DMS 273 (cell line): ENCODE data around the gene ABL1.
"Not testable (repeated sequence)": the region's sequence is repeated elsewhere in the genome, so short reads cannot be mapped to it uniquely, and the experiment has no call there.

Experiments used
- DNase-seq: peaks from one replicate; lab custom pipeline; 2025; ENCODE audit not compliant: unreplicated experiment; lab: John Stamatoyannopoulos, UW

ABL1 gene

DNA sequence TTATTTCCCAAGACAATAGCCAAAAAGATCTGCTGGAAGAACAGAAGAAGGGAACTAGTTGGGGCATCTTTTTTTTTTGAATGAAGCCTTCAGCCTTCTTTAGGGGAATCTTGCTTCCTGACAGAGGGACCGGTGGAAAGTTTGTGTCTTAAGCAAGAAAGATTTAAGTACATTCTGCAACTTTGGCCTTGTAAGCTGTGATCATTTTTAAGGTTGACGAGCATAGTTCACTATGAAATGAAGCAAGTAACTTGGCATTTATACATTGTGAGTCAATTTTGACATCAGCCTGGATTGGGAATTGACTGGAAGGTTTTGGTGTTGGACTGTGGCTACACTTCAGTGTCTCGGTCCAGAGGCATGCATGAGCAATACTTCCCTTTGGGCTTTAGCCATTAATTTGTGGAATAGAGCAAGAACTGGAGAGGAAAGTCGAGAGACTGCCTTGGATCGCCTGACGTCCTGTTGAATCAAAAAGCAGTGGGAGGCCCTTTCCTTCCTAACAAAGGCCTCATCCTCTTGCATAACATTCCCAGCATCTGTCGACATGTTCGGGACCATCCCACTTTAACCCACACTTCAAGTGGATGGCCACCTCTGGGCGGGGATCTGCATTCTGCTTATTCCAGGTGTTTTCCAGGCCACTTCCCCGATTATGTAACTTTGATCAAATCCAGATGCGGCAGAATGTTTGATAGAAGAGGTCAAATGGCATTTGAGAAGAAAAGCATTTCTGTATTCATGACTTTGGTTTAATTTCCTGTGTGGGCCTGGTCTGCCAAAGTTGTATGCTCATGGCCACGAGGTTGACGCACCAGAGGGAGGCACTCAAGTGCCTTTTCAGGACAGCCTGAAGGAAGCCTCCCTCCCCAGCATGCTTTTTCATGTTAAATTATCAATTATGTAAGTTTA lies 12.5 kb downstream of the ABL1 start:
- DNase-seq: peak; percentile 38

- not testable (repeated sequence) for DNase-seq
These were observed 13.5 kb downstream of the ABL1 start for GRCh38 chr9:130848514-130848913.

DNA sequence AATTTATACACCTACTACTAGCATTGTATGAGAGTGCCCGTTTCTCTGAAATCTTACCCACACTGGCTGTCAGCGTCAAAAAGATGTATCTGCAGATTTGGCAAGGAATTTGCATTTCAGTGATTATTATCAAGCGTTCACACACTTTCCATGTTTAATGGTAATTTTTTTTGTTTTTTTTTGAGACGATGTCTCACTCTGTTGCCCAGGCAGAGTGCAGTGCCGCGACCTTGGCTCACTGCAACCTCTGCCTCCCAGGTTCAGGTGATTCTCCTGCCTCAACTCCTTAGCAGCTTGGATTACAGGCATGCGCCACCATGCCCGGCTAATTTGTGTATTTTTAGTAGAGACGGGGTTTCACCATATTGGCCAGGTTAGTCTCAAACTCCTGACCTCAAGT lies 14.3 kb downstream of the ABL1 start:
- no peak for DNase-seq

GRCh38 chr9:130852801-130853200 lies 17.7 kb downstream of the ABL1 start:
- no peak for DNase-seq

DNA sequence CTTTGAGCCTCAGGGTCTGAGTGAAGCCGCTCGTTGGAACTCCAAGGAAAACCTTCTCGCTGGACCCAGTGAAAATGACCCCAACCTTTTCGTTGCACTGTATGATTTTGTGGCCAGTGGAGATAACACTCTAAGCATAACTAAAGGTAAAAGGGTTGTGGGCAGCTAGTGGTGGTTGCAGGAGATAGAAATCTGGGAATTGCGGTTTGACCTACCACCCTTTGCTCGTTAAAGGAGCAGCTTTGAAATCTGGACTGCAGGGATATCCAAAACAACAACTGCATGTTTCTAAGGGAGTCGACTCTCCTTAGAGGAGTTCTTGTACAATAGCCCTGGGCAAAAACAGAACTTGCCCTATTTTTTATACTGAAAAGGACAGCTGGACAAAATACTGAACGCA lies 19.0 kb downstream of the ABL1 start:
- DNase-seq: no peak

- DNase-seq: no peak
These were observed 19.8 kb downstream of the ABL1 start for GRCh38 chr9:130854835-130855234.

DNA sequence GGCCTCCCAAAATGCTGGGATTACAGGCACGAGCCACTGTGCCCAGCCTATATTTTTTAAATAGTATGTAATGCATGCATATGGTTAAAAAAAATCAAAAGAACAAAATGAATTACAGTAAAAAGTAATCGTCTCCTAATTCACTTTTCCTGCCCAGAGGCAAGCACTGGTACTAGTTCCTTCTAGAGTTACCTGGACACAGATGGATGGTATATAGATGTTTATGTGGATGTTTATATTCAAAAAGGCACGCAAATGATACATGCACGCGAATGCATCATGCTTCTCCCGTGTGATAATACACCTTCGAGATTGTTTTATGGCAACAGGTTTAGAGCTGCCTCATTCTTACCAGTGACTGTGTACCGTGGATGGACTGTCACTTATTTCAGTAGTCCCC lies 21.4 kb downstream of the ABL1 start:
- no peak for DNase-seq

DNA sequence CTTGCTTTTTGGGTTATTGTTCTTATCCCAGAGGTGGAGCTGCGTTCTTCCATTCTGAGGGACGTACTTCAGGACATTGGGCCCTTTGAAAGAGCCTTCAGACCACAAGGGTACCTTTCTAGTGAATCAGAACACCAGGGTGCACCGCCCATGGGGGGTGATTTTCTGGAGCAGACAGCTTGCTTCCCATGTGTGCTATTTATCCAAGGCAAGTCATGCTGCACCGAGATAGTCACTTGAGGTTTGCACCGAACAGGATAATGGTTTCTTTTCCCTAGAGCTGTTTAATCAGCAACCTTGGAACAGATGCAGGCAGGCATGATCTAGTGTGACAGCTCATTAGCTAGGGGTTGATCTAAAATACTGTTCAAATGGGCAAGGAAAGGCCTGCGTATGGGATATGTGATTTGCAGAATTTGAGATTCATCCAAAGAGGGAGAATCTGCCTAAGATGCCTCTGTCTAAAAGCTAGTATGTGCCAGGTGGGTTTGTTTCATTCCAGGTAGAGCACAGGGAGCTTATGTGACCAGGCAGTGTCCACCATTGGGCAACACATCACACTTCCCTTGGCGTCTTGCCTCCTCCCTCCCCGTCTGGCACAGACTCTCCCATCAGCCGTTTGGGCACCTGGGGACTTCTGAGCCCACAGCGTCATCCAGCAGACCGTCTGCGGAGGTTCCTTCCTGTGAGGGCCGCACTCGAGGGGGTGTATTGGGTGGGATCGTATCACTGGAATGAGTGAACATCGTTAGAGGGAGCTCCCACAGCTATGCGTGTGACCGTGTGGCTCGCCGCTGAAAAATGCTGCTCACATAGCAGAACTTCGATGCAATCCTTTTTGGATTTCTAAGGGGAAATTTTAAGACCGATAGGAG lies 23.0 kb downstream of the ABL1 start:
- no peak for DNase-seq

- DNase-seq: no peak
These were observed 24.0 kb downstream of the ABL1 start for GRCh38 chr9:130858739-130859705.

GRCh38 chr9:130860458-130861316 lies 25.6 kb downstream of the ABL1 start:
- no peak for DNase-seq

DNA sequence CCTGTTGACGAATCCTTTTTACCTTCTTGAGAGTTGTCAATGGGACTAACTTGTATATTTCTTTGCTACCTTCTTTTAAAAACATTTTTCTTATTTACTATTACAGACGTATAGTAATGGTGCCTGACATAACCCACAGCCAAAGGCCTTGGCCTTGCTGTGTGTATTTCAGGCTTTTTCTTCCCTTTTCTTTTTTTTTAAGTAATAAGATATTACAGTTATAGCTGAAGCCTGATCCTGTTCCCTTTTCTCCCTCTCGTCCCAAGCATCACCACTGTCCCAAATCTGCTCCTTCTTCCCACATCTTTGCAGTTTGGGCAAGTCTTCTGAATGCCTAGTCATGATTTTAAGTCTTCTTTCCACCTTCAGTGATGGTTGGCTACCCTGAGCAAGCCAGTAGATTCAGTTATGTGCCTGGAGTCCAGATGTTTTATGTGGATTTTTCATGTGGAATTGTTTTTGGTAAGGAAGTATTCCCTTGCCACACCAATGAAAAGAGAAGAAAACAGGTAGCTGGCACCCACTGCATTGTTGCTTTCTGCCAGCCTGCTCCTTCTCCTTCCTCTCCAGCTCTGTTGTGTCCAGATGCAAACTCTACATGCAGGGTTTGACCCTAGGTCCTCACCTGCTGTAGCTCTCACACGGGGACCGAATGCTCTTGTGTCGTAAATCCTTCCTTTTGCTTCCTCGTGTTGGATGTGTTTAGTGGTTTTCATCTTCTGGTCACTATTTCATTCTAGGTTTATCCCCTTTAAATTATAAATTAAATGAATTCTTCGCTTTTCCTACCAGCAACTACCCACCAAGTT lies 26.5 kb downstream of the ABL1 start:
- no peak for DNase-seq

GRCh38 chr9:130862217-130862616 lies 27.2 kb downstream of the ABL1 start:
- DNase-seq: no peak

- no peak for DNase-seq
These were observed 27.7 kb downstream of the ABL1 start for GRCh38 chr9:130862747-130863146.

- no peak for DNase-seq
These were observed 29.5 kb downstream of the ABL1 start for GRCh38 chr9:130864541-130864940.

DNA sequence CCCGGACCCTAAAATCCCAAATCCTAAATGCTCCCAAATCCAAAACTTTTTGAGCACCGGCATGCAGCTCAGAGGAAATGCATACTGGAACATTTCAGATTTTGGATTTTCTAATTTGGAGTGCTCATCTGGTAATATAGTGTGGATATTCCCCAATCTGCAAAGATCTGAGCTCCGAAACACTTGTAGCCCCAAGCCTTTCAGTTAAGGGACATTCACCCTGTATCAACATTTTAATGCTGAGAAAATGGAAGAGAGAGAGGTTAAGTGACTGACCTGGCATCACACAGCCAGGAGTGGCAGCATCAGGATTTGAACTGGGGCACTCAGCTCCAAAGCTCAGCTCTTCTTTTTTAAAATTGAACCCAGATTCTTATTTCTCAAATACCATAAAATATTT lies 30.9 kb downstream of the ABL1 start:
- no peak for DNase-seq

DNA sequence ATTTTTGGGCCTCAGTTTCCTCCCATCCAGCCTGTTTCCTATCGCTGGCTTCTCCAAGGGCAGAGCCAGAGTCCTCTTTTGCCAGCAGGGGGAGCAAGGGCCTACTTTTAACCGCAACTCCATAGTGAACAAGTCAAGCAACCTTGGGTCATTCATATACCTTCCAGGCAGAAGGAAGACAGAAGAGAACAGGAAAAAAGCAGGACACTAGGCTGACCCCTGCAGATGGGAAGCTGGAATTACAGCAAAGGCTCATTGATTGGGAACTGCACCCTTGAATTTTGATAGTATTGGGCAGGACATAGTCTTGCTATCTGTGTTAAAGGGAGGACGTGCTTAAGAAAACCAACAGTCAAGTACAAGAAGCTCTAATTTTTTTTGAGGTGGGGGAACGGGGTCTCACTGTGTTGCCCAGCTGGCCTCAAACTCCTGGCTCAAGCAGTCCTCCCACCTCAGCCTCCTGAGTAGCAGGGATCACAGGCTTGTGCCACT lies 31.5 kb downstream of the ABL1 start:
- peak; percentile 91 for DNase-seq

DNA sequence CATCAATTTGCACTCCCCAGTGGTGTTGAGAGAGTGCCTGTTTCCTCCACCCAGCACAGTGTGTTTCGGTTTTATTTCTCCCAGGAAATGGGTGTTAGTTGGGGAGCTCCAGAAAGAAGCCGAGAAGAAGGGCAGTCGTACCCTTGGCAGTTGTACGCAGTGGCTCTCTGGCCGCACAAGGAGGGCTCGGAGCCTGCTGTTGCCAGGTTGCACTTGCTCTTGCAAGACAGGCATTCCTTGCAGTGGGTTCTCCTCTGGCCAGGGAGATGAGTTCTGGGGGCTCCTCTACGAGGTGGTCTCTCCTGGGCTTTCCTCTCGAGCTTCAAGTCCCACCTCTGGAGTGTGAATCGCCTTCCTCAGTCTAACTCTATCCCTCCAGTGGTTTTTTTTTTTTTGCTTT lies 32.5 kb downstream of the ABL1 start:
- no peak for DNase-seq

- no peak for DNase-seq
These were observed 33.2 kb downstream of the ABL1 start for GRCh38 chr9:130868230-130868629.

GRCh38 chr9:130869250-130869649 lies 34.2 kb downstream of the ABL1 start:
- DNase-seq: peak; percentile 53
